SK-N-SH (cell line): ENCODE data around the gene POLR1A. TPM values are rescaled to one million over a fixed set of nuclear protein-coding genes. Genes with fewer than 3 reads are reported as not detected.

Experiments used
- CTCF ChIA-PET: fragments of 300-600, 350-600 bp; formaldehyde crosslinking; extraction: SDS; loops from one replicate; lab custom pipeline; 2021; lab: Yijun Ruan, JAX
- POLR2A ChIA-PET: fragments of 350-600 bp; sonication (Branson Sonifier 250); formaldehyde crosslinking; extraction: SDS; loops from one replicate; lab custom pipeline; 2020; ENCODE audit warnings: antibody characterized with exemption, inconsistent platforms; lab: Yijun Ruan, JAX
- DNase-seq: peaks from one replicate; pipeline ENCODE4 v3.0.0; 2012
- H2AFZ ChIP-seq: fragments of 200-600 bp; sonication (generic); 2 replicates; pipeline ENCODE4 v1.8.1; 2016; ENCODE audit warnings: antibody characterized with exemption, mild to moderate bottlenecking, low read depth
- H3F3A ChIP-seq: fragments of 200-600 bp; sonication (generic); replicated peaks from 2 replicates; pipeline ENCODE3; 2016; ENCODE audit warnings: antibody characterized with exemption, mild to moderate bottlenecking; ENCODE audit not compliant: insufficient read depth
- H3K27ac ChIP-seq, 2 experiments: fragments of 200-500 bp in 1 of 2; fragments of 200-600 bp in 1 of 2; sonication (Bioruptor generic) in 1 of 2; sonication (generic), shearing (Covaris generic) in 1 of 2; 2 replicates each; pipeline versions ENCODE4 v1.5.1 to v1.6.1; 2014 to 2016; ENCODE audit warnings: low read depth in 2 of 2, inconsistent platforms in 1 of 2, low read length in 1 of 2, mild to moderate bottlenecking in 1 of 2, mixed read lengths in 1 of 2
- H3K27me3 ChIP-seq: fragments of 200-600 bp; sonication (generic), shearing (Covaris generic); 2 replicates; pipeline ENCODE4 v1.6.1; 2016; ENCODE audit warnings: mixed run types; ENCODE audit not compliant: insufficient read depth
- H3K36me3 ChIP-seq, 2 experiments: fragments of 200-500 bp in 1 of 2; fragments of 200-600 bp in 1 of 2; sonication (Bioruptor generic) in 1 of 2; sonication (generic) in 1 of 2; replicated peaks in 1 of 2; 2 replicates each; pipeline versions ENCODE3 to v1.5.1; 2014 to 2016; ENCODE audit warnings: low read length in 1 of 2, mild to moderate bottlenecking in 1 of 2; ENCODE audit not compliant: insufficient read depth in 2 of 2, control insufficient read depth in 1 of 2
- H3K4me1 ChIP-seq, 2 experiments: fragments of 200-500 bp in 1 of 2; fragments of 200-600 bp in 1 of 2; sonication (Bioruptor generic) in 1 of 2; sonication (generic), shearing (Covaris generic) in 1 of 2; 2 replicates each; pipeline versions ENCODE4 v1.5.1 to v1.6.1; 2014 to 2016; ENCODE audit warnings: low read depth in 1 of 2, low read length in 1 of 2, mixed run types in 1 of 2; ENCODE audit not compliant: insufficient read depth in 2 of 2, control insufficient read depth in 1 of 2
- H3K4me2 ChIP-seq: fragments of 200-600 bp; sonication (generic), shearing (Covaris generic); 2 replicates; pipeline ENCODE4 v1.6.1; 2017; ENCODE audit warnings: mixed run types
- H3K4me3 ChIP-seq, 2 experiments: fragments of 200-500 bp in 1 of 2; fragments of 200-600 bp in 1 of 2; sonication (Bioruptor generic) in 1 of 2; sonication (generic), shearing (Covaris generic) in 1 of 2; 2 replicates each; pipeline versions ENCODE4 v1.5.1 to v1.8.1; 2014 to 2016; ENCODE audit warnings: low read depth in 2 of 2, inconsistent platforms in 1 of 2, low read length in 1 of 2, mild to moderate bottlenecking in 1 of 2, mixed read lengths in 1 of 2, moderate library complexity in 1 of 2
- H3K79me2 ChIP-seq: fragments of 200-600 bp; sonication (generic); 2 replicates; pipeline ENCODE4 v1.8.1; 2017; ENCODE audit warnings: mild to moderate bottlenecking; ENCODE audit not compliant: insufficient read depth
- H3K9ac ChIP-seq: fragments of 200-600 bp; sonication (generic); 2 replicates; pipeline ENCODE4 v1.6.1; 2017; ENCODE audit warnings: mixed run types
- H3K9me2 ChIP-seq: fragments of 200-600 bp; sonication (generic); 2 replicates; pipeline ENCODE4 v1.6.1; 2017; ENCODE audit warnings: mixed run types
- H3K9me3 ChIP-seq: fragments of 200-600 bp; sonication (generic); 2 replicates; pipeline ENCODE4 v1.6.1; 2017; ENCODE audit warnings: mixed run types, mild to moderate bottlenecking, moderate library complexity
- H4K20me1 ChIP-seq: fragments of 200-600 bp; sonication (generic); 2 replicates; pipeline ENCODE4 v1.6.1; 2017; ENCODE audit warnings: mild to moderate bottlenecking, mixed run types; ENCODE audit not compliant: insufficient read depth
- CHD2 ChIP-seq: fragments of 150-350 bp; IDR thresholded peaks from 2 replicates; pipeline ENCODE4 v1.6.1; 2018; ENCODE audit warnings: low read length; ENCODE audit not compliant: partially characterized antibody
- EP300 ChIP-seq, 2 experiments: IDR thresholded peaks; 2 replicates each; pipeline versions ENCODE4 v1.4.0 to v1.6.1; 2012; ENCODE audit warnings: borderline replicate concordance in 1 of 2, low read depth in 1 of 2, low read length in 1 of 2
- EZH2phosphoT487 ChIP-seq: fragments of 200-600 bp; sonication (generic); IDR thresholded peaks from 2 replicates; pipeline ENCODE4 v1.6.1; 2017; ENCODE audit warnings: low read depth, mixed run types, mild to moderate bottlenecking, antibody characterized with exemption, moderate library complexity, borderline replicate concordance
- GABPA ChIP-seq: IDR thresholded peaks from 2 replicates; pipeline ENCODE4 v1.4.0; 2012; ENCODE audit warnings: low read depth, mild to moderate bottlenecking
- MXI1 ChIP-seq: IDR thresholded peaks from 2 replicates; pipeline ENCODE4 v1.6.1; 2012; ENCODE audit warnings: mild to moderate bottlenecking, low read depth, low read length, improper control_type of control experiment
- POLR2AphosphoS5 ChIP-seq: IDR thresholded peaks from 2 replicates; pipeline ENCODE4 v1.6.1; 2012; ENCODE audit warnings: low read depth, low read length
- RAD21 ChIP-seq: IDR thresholded peaks from 2 replicates; pipeline ENCODE4 v1.6.1; 2012; ENCODE audit warnings: mild to moderate bottlenecking, low read length
- RXRA ChIP-seq: IDR thresholded peaks from 2 replicates; pipeline ENCODE4 v1.4.0; 2012; ENCODE audit warnings: low read depth, mild to moderate bottlenecking, borderline replicate concordance
- SMC3 ChIP-seq: IDR thresholded peaks from 2 replicates; pipeline ENCODE4 v1.6.1; 2012; ENCODE audit warnings: low read depth, low read length, improper control_type of control experiment
- TAF1 ChIP-seq: IDR thresholded peaks from 2 replicates; pipeline ENCODE4 v1.6.1; 2012; ENCODE audit warnings: low read depth, mild to moderate bottlenecking, low read length, moderate library complexity, borderline replicate concordance
- WGBS: methylation state at CpG from one replicate; pipeline ENCODE4 v1.1.6; 2017; ENCODE audit warnings: low lambda C conversion rate; 5-methylcytosine and 5-hydroxymethylcytosine counted together
- polyA plus RNA-seq, 3 experiments: library from polyadenylated mRNA; depleted of rRNA; stranded (reverse); fragments of >200 nt; gene quantifications; 2 replicates each; pipeline ENCODE4 v1.2.3, GENCODE V29; 2012
- TF ChIP-seq, protein P1 (sequence below): IDR thresholded peaks from 2 replicates; pipeline ENCODE4 v1.4.0; 2012; ENCODE audit warnings: low read depth
- TF ChIP-seq, protein P2 (sequence below): IDR thresholded peaks from 2 replicates; pipeline ENCODE4 v1.4.0; 2012; ENCODE audit warnings: low read depth, borderline replicate concordance
- TF ChIP-seq, protein P3 (sequence below): IDR thresholded peaks from 2 replicates; pipeline ENCODE4 v1.4.0; 2012; ENCODE audit warnings: low read depth, borderline replicate concordance
- TF ChIP-seq, protein P4 (sequence below): fragments of 150-350 bp; IDR thresholded peaks from 2 replicates; pipeline ENCODE4 v1.6.1; 2017; ENCODE audit warnings: antibody characterized with exemption, low read length, low read depth, borderline replicate concordance
- TF ChIP-seq, protein P5 (sequence below): IDR thresholded peaks from 2 replicates; pipeline ENCODE4; 2012
- TF ChIP-seq, protein P6 (sequence below): fragments of 200-600 bp; sonication (generic); IDR thresholded peaks from 2 replicates; pipeline ENCODE4 v1.6.1; 2017; ENCODE audit warnings: antibody characterized with exemption, mild to moderate bottlenecking, moderate library complexity

POLR1A gene
- polyA plus RNA-seq, 1 of the 3 experiments (the other 2 are of a cell fraction), result 6.1 TPM

DNA sequence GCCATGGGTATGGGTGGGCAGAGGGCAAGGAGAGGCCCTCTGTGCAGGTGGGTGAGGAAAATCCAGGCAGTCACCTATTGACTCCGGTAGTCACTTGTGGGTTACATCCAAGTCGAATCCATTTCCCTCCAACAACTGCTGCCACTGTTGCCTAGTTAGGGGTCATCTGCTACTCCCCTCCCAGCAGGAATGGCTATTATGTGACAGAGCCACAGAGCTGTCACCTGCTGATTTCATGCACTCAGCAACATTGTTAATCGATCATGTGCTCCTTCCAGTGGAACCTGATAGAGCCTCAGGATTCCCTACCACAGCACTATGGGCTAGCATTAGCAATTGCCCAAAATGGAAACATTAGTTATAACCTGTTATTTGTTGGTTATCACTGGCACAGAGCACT, 31.4 kb downstream of the POLR1A start (continued):
- TF ChIP-seq GABPA (no peak), EP300 (IDR thresholded peaks at IDR 0.05; ENCODE audit: borderline replicate concordance in 1 of 2, low read depth in 1 of 2, low read length in 1 of 2) (no peak), RXRA (no peak), CHD2 (no peak), MXI1 (no peak)
- TF ChIP-seq, protein P1, sequence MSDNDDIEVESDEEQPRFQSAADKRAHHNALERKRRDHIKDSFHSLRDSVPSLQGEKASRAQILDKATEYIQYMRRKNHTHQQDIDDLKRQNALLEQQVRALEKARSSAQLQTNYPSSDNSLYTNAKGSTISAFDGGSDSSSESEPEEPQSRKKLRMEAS, result no peak
- TF ChIP-seq, protein P2, sequence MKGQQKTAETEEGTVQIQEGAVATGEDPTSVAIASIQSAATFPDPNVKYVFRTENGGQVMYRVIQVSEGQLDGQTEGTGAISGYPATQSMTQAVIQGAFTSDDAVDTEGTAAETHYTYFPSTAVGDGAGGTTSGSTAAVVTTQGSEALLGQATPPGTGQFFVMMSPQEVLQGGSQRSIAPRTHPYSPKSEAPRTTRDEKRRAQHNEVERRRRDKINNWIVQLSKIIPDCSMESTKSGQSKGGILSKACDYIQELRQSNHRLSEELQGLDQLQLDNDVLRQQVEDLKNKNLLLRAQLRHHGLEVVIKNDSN, result no peak

DNA sequence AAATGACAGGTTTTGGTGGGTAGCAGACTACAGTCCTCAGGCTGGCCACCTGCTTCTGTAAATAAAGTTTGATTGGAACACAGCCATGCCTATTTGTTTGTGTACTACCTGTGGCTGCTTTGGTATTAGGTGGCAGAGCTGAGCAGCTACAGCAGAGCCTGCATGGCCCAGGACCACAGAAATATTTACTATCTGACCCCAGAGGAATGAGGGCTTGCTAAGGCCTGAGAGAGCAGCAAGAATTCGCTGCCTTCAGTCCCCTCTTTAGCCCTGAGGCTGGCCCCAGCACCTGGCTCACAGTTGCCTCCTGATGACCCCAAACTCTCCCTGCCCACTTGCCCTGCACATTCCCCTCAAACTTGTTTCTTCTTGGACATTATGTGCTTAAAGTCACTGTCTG, 32.5 kb downstream of the POLR1A start:
- H3K27ac ChIP-seq, result no peak overlapping the region
- DNase-seq, result no peak
- H3K27me3 ChIP-seq, result no peaks in the 10 kb centered on the region
- POLR2A ChIA-PET, result no interaction called here
- H3K9me3 ChIP-seq, result no peaks in the 10 kb centered on the region
- no peaks in the 10 kb centered on the region for H3K79me2 ChIP-seq
- no peaks in the 10 kb centered on the region for H4K20me1 ChIP-seq
- no peak overlapping the region for H3K4me2 ChIP-seq
- H3F3A ChIP-seq, result no peaks in the 10 kb centered on the region
- no peak for TF ChIP-seq POLR2AphosphoS5
- TF ChIP-seq, protein P3, sequence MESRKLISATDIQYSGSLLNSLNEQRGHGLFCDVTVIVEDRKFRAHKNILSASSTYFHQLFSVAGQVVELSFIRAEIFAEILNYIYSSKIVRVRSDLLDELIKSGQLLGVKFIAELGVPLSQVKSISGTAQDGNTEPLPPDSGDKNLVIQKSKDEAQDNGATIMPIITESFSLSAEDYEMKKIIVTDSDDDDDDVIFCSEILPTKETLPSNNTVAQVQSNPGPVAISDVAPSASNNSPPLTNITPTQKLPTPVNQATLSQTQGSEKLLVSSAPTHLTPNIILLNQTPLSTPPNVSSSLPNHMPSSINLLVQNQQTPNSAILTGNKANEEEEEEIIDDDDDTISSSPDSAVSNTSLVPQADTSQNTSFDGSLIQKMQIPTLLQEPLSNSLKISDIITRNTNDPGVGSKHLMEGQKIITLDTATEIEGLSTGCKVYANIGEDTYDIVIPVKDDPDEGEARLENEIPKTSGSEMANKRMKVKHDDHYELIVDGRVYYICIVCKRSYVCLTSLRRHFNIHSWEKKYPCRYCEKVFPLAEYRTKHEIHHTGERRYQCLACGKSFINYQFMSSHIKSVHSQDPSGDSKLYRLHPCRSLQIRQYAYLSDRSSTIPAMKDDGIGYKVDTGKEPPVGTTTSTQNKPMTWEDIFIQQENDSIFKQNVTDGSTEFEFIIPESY, result no peak
- TF ChIP-seq, protein P4, sequence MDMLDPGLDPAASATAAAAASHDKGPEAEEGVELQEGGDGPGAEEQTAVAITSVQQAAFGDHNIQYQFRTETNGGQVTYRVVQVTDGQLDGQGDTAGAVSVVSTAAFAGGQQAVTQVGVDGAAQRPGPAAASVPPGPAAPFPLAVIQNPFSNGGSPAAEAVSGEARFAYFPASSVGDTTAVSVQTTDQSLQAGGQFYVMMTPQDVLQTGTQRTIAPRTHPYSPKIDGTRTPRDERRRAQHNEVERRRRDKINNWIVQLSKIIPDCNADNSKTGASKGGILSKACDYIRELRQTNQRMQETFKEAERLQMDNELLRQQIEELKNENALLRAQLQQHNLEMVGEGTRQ, result no peak
- TF ChIP-seq, protein P1, result no peak
- TF ChIP-seq RAD21, result no peak
- TF ChIP-seq, protein P5, sequence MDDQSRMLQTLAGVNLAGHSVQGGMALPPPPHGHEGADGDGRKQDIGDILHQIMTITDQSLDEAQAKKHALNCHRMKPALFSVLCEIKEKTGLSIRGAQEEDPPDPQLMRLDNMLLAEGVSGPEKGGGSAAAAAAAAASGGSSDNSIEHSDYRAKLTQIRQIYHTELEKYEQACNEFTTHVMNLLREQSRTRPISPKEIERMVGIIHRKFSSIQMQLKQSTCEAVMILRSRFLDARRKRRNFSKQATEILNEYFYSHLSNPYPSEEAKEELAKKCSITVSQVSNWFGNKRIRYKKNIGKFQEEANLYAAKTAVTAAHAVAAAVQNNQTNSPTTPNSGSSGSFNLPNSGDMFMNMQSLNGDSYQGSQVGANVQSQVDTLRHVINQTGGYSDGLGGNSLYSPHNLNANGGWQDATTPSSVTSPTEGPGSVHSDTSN, result no peak
- TF ChIP-seq TAF1, result no peak
- no peak for TF ChIP-seq MXI1
- TF ChIP-seq, protein P6, sequence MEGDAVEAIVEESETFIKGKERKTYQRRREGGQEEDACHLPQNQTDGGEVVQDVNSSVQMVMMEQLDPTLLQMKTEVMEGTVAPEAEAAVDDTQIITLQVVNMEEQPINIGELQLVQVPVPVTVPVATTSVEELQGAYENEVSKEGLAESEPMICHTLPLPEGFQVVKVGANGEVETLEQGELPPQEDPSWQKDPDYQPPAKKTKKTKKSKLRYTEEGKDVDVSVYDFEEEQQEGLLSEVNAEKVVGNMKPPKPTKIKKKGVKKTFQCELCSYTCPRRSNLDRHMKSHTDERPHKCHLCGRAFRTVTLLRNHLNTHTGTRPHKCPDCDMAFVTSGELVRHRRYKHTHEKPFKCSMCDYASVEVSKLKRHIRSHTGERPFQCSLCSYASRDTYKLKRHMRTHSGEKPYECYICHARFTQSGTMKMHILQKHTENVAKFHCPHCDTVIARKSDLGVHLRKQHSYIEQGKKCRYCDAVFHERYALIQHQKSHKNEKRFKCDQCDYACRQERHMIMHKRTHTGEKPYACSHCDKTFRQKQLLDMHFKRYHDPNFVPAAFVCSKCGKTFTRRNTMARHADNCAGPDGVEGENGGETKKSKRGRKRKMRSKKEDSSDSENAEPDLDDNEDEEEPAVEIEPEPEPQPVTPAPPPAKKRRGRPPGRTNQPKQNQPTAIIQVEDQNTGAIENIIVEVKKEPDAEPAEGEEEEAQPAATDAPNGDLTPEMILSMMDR, result no peak
- TF ChIP-seq SMC3, result no peak
- TF ChIP-seq EZH2phosphoT487, result no peak
- TF ChIP-seq, all 33 proteins: peak for 0
- 100% methylated on average over 1 of the region's 1 CpG for WGBS
- H3K4me3 ChIP-seq, result no peak overlapping the region
- CTCF ChIA-PET, result interaction anchor here (1.0 kb wide), 2 partner anchors 15 to 184 kb away, joined by 3 read pairs; partner anchors contain the start of gene ST3GAL5
- no peak overlapping the region for H3K9ac ChIP-seq
- H2AFZ ChIP-seq, result no peak overlapping the region
- peaks cover 0 to 12% of the 10 kb centered on the region in 2 experiments; a peak in 1 of 4 replicates for H3K4me1 ChIP-seq
- no peaks in the 10 kb centered on the region for H3K9me2 ChIP-seq
- H3K36me3 ChIP-seq, result peaks cover 45 to 70% of the 10 kb centered on the region in 2 experiments
